Natural killer cell (primary cell): ENCODE results near the gene B3GNT5. TPM values are rescaled to one million over a fixed set of nuclear protein-coding genes. Genes with fewer than 3 reads are reported as not detected.

Source experiments
- ATAC-seq, 3 donors: fragments of 150-1000 bp in 2 of 3; fragments of 200-7000 bp in 1 of 3; cut with Tn5 transposase; 1 replicate in 1 of 3; 2 replicates in 2 of 3; pipeline ENCODE4 v1.10.0; 2021; ENCODE audit warnings: mild to moderate bottlenecking in 2 of 3, moderate library complexity in 2 of 3
- DNase-seq, 2 donors: peaks; one replicate each; pipeline versions ENCODE4 v3.0.0 to v3.0.0-alpha.2; 2013 to 2021; ENCODE audit warnings: mixed read lengths in 1 of 2
- H3K27ac ChIP-seq: one replicate; pipeline ENCODE4 v1.5.1; 2013; ENCODE audit warnings: mild to moderate bottlenecking, low read length
- H3K27me3 ChIP-seq: one replicate; pipeline ENCODE4 v1.6.1; 2013; ENCODE audit warnings: low read length; ENCODE audit not compliant: control insufficient read depth, insufficient read depth
- H3K36me3 ChIP-seq: one replicate; pipeline ENCODE4 v1.6.1; 2013; ENCODE audit warnings: low read length; ENCODE audit not compliant: control insufficient read depth, insufficient read depth
- H3K4me1 ChIP-seq: one replicate; pipeline ENCODE4 v1.6.1; 2013; ENCODE audit warnings: low read length; ENCODE audit not compliant: control insufficient read depth, insufficient read depth
- H3K4me3 ChIP-seq: one replicate; pipeline ENCODE4 v1.5.1; 2013; ENCODE audit warnings: low read length
- H3K9me3 ChIP-seq: one replicate; pipeline ENCODE4 v1.6.1; 2013; ENCODE audit warnings: low read length; ENCODE audit not compliant: control insufficient read depth, insufficient read depth
- H3K27ac Mint-ChIP-seq, 2 donors: one replicate each; pipeline ENCODE4 v1.8.0; 2022; ENCODE audit warnings: mild to moderate bottlenecking in 2 of 2, mixed read lengths in 2 of 2, moderate library complexity in 1 of 2
- H3K27me3 Mint-ChIP-seq, 2 donors: one replicate each; pipeline ENCODE4 v1.8.0; 2022; ENCODE audit warnings: low read depth in 2 of 2, mixed read lengths in 2 of 2
- H3K36me3 Mint-ChIP-seq: one replicate; pipeline ENCODE4 v1.8.0; 2022; ENCODE audit warnings: mixed read lengths
- H3K4me1 Mint-ChIP-seq, 2 donors: one replicate each; pipeline ENCODE4 v1.8.0; 2022; ENCODE audit warnings: mixed read lengths in 2 of 2
- H3K4me3 Mint-ChIP-seq: one replicate; pipeline ENCODE4 v1.8.0; 2022; ENCODE audit warnings: mild to moderate bottlenecking, moderate library complexity, mixed read lengths
- H3K9me3 Mint-ChIP-seq, 2 donors: one replicate each; pipeline ENCODE4 v1.8.0; 2022; ENCODE audit warnings: mixed read lengths in 2 of 2
- WGBS: methylation state at CpG from one replicate; pipeline ENCODE4 v1.1.7; 2013; ENCODE audit warnings: missing lambda C conversion rate; ENCODE audit not compliant: insufficient coverage; 5-methylcytosine and 5-hydroxymethylcytosine counted together
- intact Hi-C: fragments of 100-400 bp; cut with micrococcal nuclease; formaldehyde crosslinking; loops from one replicate; pipeline ENCODE4 v1.14.2; 2022
- total RNA-seq, 4 donors: library from RNA; stranded (reverse); fragments of 120-200 nt in 1 of 4; gene quantifications; one replicate each; pipeline versions ENCODE4 v1.2.3 to v1.2.4, GENCODE V29; 2013 to 2022
- TF ChIP-seq, protein P1 (sequence below): fragments of 200-600 bp; IDR thresholded peaks from one replicate; pipeline ENCODE4 v1.8.0; 2022; ENCODE audit warnings: antibody characterized with exemption

The B3GNT5 gene
- total RNA-seq, 3 donors from 2014 or later (not counting 1 experiment from before 2014, with no cell fraction given): 1.2 to 4.5 (median 3.4) TPM

GRCh38 chr3:183253528-183254486, 754 bp downstream of the B3GNT5 start:
- H3K4me1 Mint-ChIP-seq: peaks cover 5 to 6% of the 10 kb centered on the region in 2 donors
- peak overlapping the region; percentile 45 for H3K4me3 ChIP-seq
- H3K27me3 ChIP-seq: peaks cover 20% of the 10 kb centered on the region
- TF ChIP-seq, protein P1, sequence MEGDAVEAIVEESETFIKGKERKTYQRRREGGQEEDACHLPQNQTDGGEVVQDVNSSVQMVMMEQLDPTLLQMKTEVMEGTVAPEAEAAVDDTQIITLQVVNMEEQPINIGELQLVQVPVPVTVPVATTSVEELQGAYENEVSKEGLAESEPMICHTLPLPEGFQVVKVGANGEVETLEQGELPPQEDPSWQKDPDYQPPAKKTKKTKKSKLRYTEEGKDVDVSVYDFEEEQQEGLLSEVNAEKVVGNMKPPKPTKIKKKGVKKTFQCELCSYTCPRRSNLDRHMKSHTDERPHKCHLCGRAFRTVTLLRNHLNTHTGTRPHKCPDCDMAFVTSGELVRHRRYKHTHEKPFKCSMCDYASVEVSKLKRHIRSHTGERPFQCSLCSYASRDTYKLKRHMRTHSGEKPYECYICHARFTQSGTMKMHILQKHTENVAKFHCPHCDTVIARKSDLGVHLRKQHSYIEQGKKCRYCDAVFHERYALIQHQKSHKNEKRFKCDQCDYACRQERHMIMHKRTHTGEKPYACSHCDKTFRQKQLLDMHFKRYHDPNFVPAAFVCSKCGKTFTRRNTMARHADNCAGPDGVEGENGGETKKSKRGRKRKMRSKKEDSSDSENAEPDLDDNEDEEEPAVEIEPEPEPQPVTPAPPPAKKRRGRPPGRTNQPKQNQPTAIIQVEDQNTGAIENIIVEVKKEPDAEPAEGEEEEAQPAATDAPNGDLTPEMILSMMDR: no peak
- no peak overlapping the region for H3K27ac ChIP-seq
- no peaks in the 10 kb centered on the region for H3K9me3 Mint-ChIP-seq
- peaks cover 14% of the 10 kb centered on the region for H3K4me1 ChIP-seq
- no peaks in the 10 kb centered on the region for H3K36me3 ChIP-seq
- peak; percentile 28 to 44 for DNase-seq
- peak overlapping the region in 1 of 2 donors; percentile 78 for H3K27ac Mint-ChIP-seq
- WGBS: under 1% methylated on average over 111 of the region's 111 CpGs
- peaks cover 33 to 40% of the 10 kb centered on the region in 2 donors for H3K27me3 Mint-ChIP-seq
- peak; percentile 62 to 72 (median 66) for ATAC-seq
- no peaks in the 10 kb centered on the region for H3K36me3 Mint-ChIP-seq
- H3K9me3 ChIP-seq: no peaks in the 10 kb centered on the region
- H3K4me3 Mint-ChIP-seq: peak overlapping the region; percentile 79
- intact Hi-C loops: loop anchor here (1.0 to 5.0 kb wide), 2 partner anchors 53 to 128 kb away; no protein-coding TSS in a partner anchor

- Histone ChIP-seq H3K27ac (no peak overlapping the region), H3K9me3 (no peaks in the 10 kb centered on the region), H3K4me3 (no peak overlapping the region), H3K27me3 (peaks cover 20% of the 10 kb centered on the region), H3K36me3 (no peaks in the 10 kb centered on the region), H3K4me1 (peaks cover 14% of the 10 kb centered on the region)
- Mint-ChIP-seq H3K4me1 (peaks cover 5 to 6% of the 10 kb centered on the region in 2 donors), H3K9me3 (no peaks in the 10 kb centered on the region), H3K27ac (no peak overlapping the region), H3K4me3 (peak overlapping the region; percentile 66), H3K27me3 (peaks cover 36 to 44% of the 10 kb centered on the region in 2 donors), H3K36me3 (no peaks in the 10 kb centered on the region)
- DNase-seq: peak; percentile 19 to 20
- ATAC-seq: peak in 2 of 3 donors; percentile 10 to 11
- TF ChIP-seq, protein P1: no peak
- 12% methylated on average over 49 of the region's 49 CpGs for WGBS
- intact Hi-C loops: loop anchor here (5.0 kb wide), 1 partner anchor 53 kb away; no protein-coding TSS in a partner anchor
These were observed 1.7 kb downstream of the B3GNT5 start for GRCh38 chr3:183254487-183255347.

GRCh38 chr3:183255348-183255730, 2.3 kb downstream of the B3GNT5 start:
- peak overlapping the region; percentile 66 for H3K4me3 Mint-ChIP-seq
- no peaks in the 10 kb centered on the region for H3K9me3 Mint-ChIP-seq
- ATAC-seq: no peak
- H3K36me3 ChIP-seq: no peaks in the 10 kb centered on the region
- H3K4me1 Mint-ChIP-seq: peaks cover 5 to 6% of the 10 kb centered on the region in 2 donors
- H3K4me3 ChIP-seq: no peak overlapping the region
- peaks cover 20% of the 10 kb centered on the region for H3K27me3 ChIP-seq
- TF ChIP-seq, protein P1: no peak
- no peak for DNase-seq
- peaks cover 35 to 47% of the 10 kb centered on the region in 2 donors for H3K27me3 Mint-ChIP-seq
- no peak overlapping the region for H3K27ac ChIP-seq
- H3K9me3 ChIP-seq: no peaks in the 10 kb centered on the region
- no peak overlapping the region for H3K27ac Mint-ChIP-seq
- no peaks in the 10 kb centered on the region for H3K36me3 Mint-ChIP-seq
- 92% methylated on average over 4 of the region's 4 CpGs for WGBS
- intact Hi-C loops: no loop called here
- peaks cover 14% of the 10 kb centered on the region for H3K4me1 ChIP-seq
